Measurements from ENCODE around the gene APOB.

- TF ChIP-seq CTCF (IDR thresholded peaks at IDR 0.05 in 4 of 5, conservative IDR thresholded peaks at IDR 0.05 in 1 of 5): no peak
- no peak for TF ChIP-seq POLR2A (IDR thresholded peaks at IDR 0.05)
Measured at GRCh38 chr2:21007129-21008013, 36.5 kb downstream of the APOB start.

Data from gastrocnemius medialis (tissue), 4 donors.